Activated T-helper 2 cell treated with anti-CD3 and anti-CD28 coated beads, Interferon-gamma antibody, Interleukin-2, Interleukin-4, amounts not matched to agents 10 μg/mL and 5 μg/mL and 100 μg/mL, durations not matched to agents 14 hours and 24 hours and 36 hours (primary cell): ENCODE data around the gene VRK2. TPM values are rescaled to one million over a fixed set of nuclear protein-coding genes. Genes with fewer than 3 reads are reported as not detected.
"Not testable (repeated sequence)": the region's sequence is repeated elsewhere in the genome, so short reads cannot be mapped to it uniquely, and the experiment has no call there.

Experiments
- DNase-seq: peaks from one replicate; pipeline ENCODE4 v3.0.0; 2021; ENCODE audit warnings: low spot score
- H3K27ac Mint-ChIP-seq: one replicate; pipeline ENCODE4 v1.8.0; 2021; ENCODE audit warnings: mixed read lengths
- H3K27me3 Mint-ChIP-seq: one replicate; pipeline ENCODE4 v1.8.0; 2021; ENCODE audit warnings: low read depth, mixed read lengths
- H3K36me3 Mint-ChIP-seq: one replicate; pipeline ENCODE4 v1.8.0; 2021; ENCODE audit warnings: low read depth, mixed read lengths
- H3K4me1 Mint-ChIP-seq: one replicate; pipeline ENCODE4 v1.8.0; 2021; ENCODE audit warnings: low read depth, mixed read lengths
- H3K4me3 Mint-ChIP-seq: one replicate; pipeline ENCODE4 v1.8.0; 2021; ENCODE audit warnings: low read depth, mild to moderate bottlenecking, moderate library complexity, mixed read lengths
- H3K9me3 Mint-ChIP-seq: one replicate; pipeline ENCODE4 v1.8.0; 2021; ENCODE audit warnings: mixed read lengths
- intact Hi-C: fragments of 100-400 bp; cut with micrococcal nuclease; formaldehyde crosslinking; loops from one replicate; pipeline ENCODE4 v1.15.1; 2023
- total RNA-seq: library from RNA; stranded (reverse); gene quantifications from 2 replicates; pipeline ENCODE4 v1.2.3, GENCODE V29; 2022

The VRK2 gene
- total RNA-seq, 1 donor from 2014 or later: 22.4 TPM

- no peaks in the 10 kb centered on the region for H3K36me3 Mint-ChIP-seq
These were observed 83.6 kb downstream of the VRK2 start for GRCh38 chr2:58130238-58130637.

DNA sequence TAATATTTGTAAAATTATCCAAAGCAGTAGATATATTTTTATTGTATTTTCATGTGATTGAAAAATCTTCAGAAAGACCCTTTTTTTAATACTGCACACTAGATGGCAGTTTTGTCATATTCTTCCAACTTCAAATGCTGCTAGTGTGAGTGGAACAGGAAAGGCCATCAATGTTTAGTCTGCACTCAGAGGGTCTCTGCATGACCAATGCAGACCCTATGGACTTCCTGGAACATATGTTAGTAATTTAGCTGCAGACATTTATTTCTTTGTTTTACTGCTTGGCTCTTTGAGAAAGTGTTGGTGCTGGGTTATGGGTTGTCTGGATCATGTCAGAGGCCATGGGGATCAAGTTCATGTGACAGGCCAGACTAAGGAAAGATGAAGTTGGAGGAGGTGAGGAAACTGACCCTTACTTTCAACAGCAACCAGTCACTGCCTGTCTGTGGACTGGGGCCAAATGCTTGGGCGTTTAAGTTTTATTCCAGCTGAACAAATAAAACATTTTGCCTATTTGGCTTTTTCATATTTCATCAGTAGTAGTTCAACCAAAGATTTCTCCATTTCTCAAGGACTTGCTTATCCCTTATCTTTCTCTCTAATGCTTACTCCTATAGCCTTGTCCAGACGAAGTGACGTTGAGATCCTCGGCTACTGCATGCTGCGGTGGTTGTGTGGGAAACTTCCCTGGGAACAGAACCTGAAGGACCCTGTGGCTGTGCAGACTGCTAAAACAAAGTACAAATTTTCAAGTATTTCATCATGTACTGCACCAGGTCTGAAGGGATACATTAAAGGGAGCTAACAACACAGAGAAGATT lies 84.8 kb downstream of the VRK2 start:
- DNase-seq: no peak
- Mint-ChIP-seq H3K9me3 (no peaks in the 10 kb centered on the region), H3K36me3 (no peaks in the 10 kb centered on the region), H3K27me3 (no peaks in the 10 kb centered on the region), H3K4me3 (no peak overlapping the region), H3K27ac (no peak overlapping the region), H3K4me1 (no peaks in the 10 kb centered on the region)
- intact Hi-C loops: no loop called here

More at GRCh38 chr2:58130238-58130637, 83.6 kb downstream of the VRK2 start:
- no peaks in the 10 kb centered on the region for H3K9me3 Mint-ChIP-seq
- H3K4me1 Mint-ChIP-seq: no peaks in the 10 kb centered on the region
- intact Hi-C loops: no loop called here
- no peak overlapping the region for H3K27ac Mint-ChIP-seq
- H3K27me3 Mint-ChIP-seq: no peaks in the 10 kb centered on the region
- H3K4me3 Mint-ChIP-seq: no peak overlapping the region
- no peak for DNase-seq

- no peak overlapping the region for H3K27ac Mint-ChIP-seq
These were observed 86.8 kb downstream of the VRK2 start for GRCh38 chr2:58133395-58133794.

GRCh38 chr2:58135861-58136260 lies 89.3 kb downstream of the VRK2 start:
- Mint-ChIP-seq H3K27ac (no peak overlapping the region), H3K4me3 (no peak overlapping the region), H3K4me1 (no peaks in the 10 kb centered on the region), H3K9me3 (no peaks in the 10 kb centered on the region), H3K36me3 (no peaks in the 10 kb centered on the region), H3K27me3 (no peaks in the 10 kb centered on the region)
- DNase-seq: no peak
- intact Hi-C loops: no loop called here

More at GRCh38 chr2:58133395-58133794, 86.8 kb downstream of the VRK2 start:
- Mint-ChIP-seq H3K9me3 (no peaks in the 10 kb centered on the region), H3K27me3 (no peaks in the 10 kb centered on the region), H3K36me3 (no peaks in the 10 kb centered on the region), H3K4me3 (no peak overlapping the region), H3K4me1 (no peaks in the 10 kb centered on the region)
- no peak for DNase-seq
- intact Hi-C loops: no loop called here

DNA sequence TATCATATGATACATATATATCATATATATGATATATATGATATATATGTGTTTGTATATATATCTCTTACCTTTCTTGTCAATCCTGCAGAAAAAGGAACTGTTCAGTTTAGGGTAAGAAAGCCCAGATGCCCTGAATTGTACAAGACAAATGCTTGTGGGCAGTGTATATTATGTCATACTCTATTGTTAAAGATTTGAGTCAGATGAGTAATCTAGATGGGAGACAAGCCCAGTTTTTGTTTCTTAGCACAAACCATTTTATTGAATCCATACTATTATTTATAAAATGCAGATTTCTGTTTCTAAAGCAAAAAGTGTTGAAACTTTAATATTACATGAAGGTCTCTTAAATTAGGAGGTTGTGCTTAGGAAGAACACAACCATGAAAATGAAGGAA lies 90.6 kb downstream of the VRK2 start:
- no peak for DNase-seq
- H3K9me3 Mint-ChIP-seq: no peaks in the 10 kb centered on the region
- H3K27ac Mint-ChIP-seq: no peak overlapping the region
- intact Hi-C loops: no loop called here
- H3K36me3 Mint-ChIP-seq: no peaks in the 10 kb centered on the region
- H3K4me3 Mint-ChIP-seq: no peak overlapping the region
- H3K27me3 Mint-ChIP-seq: no peaks in the 10 kb centered on the region
- no peaks in the 10 kb centered on the region for H3K4me1 Mint-ChIP-seq

GRCh38 chr2:58137856-58138255 lies 91.2 kb downstream of the VRK2 start:
- H3K27me3 Mint-ChIP-seq: no peaks in the 10 kb centered on the region
- H3K9me3 Mint-ChIP-seq: no peaks in the 10 kb centered on the region
- intact Hi-C loops: no loop called here
- H3K4me3 Mint-ChIP-seq: no peak overlapping the region
- H3K4me1 Mint-ChIP-seq: no peaks in the 10 kb centered on the region
- no peaks in the 10 kb centered on the region for H3K36me3 Mint-ChIP-seq
- H3K27ac Mint-ChIP-seq: no peak overlapping the region
- DNase-seq: no peak

DNA sequence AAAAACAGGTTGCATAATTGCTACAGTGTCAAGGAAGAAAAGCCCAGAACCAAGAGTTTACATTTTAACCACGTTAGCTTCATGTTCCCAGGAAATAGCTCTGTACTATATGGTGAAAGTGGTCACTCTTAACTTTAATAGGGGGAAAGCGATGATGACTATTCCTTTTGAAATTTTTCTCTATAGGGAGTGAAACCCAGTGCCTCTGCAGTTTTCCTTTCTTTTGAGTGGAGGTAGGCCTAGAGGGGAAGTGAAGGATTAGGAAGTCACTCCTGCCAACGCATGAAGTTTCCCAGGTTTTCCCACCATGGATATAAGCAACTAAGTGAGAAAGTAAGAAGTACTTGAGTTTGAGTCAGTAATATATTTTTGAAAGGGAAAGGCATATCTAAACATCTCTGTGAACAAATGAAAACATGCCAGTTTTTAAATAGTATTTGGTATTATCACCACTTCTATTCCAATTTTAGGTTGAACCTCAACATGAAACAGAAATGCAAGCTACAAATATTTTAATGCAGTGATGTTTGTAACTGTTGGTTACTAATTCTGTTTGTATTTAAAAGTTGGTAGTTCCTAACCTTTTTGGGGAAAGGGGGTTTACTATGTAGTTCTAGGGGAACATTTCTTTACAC lies 91.9 kb downstream of the VRK2 start:
- intact Hi-C loops: no loop called here
- Mint-ChIP-seq H3K27me3 (no peaks in the 10 kb centered on the region), H3K27ac (no peak overlapping the region), H3K4me1 (no peaks in the 10 kb centered on the region), H3K9me3 (no peaks in the 10 kb centered on the region), H3K36me3 (no peaks in the 10 kb centered on the region), H3K4me3 (no peak overlapping the region)
- no peak for DNase-seq

DNA sequence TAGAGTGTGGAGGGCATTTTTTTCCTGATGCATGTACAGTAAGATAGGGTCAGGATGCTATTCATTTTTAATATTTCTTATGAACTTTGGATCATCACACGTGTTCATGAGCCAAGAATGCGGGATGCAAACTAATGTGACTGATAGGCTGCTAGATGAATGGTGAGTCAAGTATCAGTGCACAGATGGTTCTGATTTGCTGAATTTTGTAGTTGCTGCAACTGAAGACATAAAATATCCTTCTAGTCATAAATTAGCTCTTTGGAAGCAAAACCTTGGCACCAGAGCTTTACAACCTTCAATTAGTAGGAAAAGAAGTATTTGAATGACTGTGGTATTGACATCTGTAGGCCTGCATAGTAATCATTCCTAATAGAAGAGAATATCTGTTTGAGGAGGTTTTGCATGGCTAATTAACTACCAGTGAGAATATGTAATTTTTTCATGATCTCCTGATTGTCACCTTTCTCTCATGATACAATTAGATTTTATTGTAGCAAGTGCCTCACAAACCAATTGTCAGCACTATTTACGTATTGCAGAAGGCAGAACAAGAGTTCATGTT lies 94.0 kb downstream of the VRK2 start:
- no peaks in the 10 kb centered on the region for H3K9me3 Mint-ChIP-seq
- intact Hi-C loops: no loop called here

DNA sequence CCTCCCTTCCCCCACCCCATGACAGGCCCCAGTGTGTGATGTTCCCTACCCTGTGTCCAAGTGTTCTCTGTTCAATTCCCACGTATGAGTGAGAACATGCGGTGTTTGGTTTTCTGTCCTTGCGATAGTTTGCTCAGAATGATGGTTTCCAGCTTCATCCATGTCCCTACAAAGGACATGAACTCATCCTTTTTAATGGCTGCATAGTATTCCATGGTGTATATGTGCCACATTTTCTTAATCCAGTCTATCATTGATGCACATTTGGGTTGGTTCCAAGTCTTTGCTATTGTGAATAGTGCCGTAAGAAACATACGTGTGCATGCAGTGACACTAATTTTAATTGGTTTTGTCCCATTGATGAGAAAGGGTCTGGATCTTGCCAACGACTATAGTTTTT lies 99.2 kb downstream of the VRK2 start:
- peaks cover 26% of the 10 kb centered on the region for H3K36me3 Mint-ChIP-seq
- not testable (repeated sequence) for H3K27me3 Mint-ChIP-seq, DNase-seq, H3K9me3 Mint-ChIP-seq, H3K4me1 Mint-ChIP-seq, H3K4me3 Mint-ChIP-seq, H3K27ac Mint-ChIP-seq
- intact Hi-C loops: loop anchor here (2.0 kb wide), 1 partner anchor 99 kb away; the partner anchor contains the start of gene VRK2

More for the DNA sequence above, 94.0 kb downstream of the VRK2 start:
- H3K27ac Mint-ChIP-seq: no peak overlapping the region
- H3K36me3 Mint-ChIP-seq: peaks cover 4% of the 10 kb centered on the region
- no peaks in the 10 kb centered on the region for H3K4me1 Mint-ChIP-seq
- H3K4me3 Mint-ChIP-seq: no peak overlapping the region
- no peak for DNase-seq
- H3K27me3 Mint-ChIP-seq: no peaks in the 10 kb centered on the region

DNA sequence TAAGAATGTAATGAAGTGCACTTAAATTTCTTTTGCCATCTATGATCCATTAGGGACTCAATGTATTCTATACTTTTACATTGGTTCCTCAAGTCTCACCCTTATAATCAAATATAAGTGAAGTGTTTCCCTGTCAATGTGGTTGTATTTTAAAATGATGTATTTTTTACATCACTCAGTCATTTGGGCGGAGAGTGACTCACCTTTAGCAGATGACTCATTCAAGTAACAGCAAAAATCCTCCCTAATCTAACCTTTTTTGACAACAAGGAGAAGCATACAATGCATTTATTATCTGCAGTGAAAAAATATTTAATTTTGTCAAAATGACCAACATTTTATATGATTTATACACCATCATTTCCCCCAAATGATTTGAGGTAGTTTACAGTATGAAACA lies 100.1 kb downstream of the VRK2 start:
- peaks cover 26% of the 10 kb centered on the region for H3K36me3 Mint-ChIP-seq
- no peak overlapping the region for H3K27ac Mint-ChIP-seq
- H3K4me3 Mint-ChIP-seq: no peak overlapping the region
- H3K9me3 Mint-ChIP-seq: no peaks in the 10 kb centered on the region
- no peak for DNase-seq
- H3K4me1 Mint-ChIP-seq: peaks cover 5% of the 10 kb centered on the region
- intact Hi-C loops: loop anchor here (2.0 kb wide), 1 partner anchor 100 kb away; the partner anchor contains the start of gene VRK2
- no peaks in the 10 kb centered on the region for H3K27me3 Mint-ChIP-seq

DNA sequence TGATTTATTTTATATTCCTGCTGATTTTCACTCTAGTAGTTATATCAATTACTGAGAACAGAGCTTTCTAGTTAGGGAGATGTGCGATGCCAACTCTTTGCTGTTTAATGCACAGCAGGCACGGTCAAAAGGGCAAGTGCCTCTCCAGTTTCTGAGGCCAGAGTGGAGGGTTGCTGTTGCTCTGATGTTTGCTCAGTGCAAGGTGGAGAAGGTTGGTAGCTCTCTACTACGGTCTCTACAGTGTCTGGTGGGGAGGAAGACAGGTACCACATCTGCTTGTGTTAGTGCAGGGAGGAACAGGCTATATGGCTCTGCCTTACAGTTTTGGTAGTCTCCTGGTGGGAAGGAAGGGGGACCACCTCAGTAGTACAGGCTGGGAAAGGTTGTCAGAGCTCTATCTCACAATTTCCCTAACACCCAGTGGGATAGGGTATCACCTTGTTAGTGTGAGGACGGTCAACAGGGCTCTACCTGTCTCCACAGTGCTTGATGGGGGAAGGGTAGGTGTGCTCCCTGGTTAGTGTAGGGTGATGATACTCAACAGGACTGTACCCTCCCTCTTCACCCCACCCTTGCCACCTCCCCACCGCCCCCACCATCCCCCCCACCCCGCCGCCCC lies 108.7 kb downstream of the VRK2 start:
- H3K4me3 Mint-ChIP-seq: no peak overlapping the region
- no peaks in the 10 kb centered on the region for H3K27me3 Mint-ChIP-seq
- intact Hi-C loops: no loop called here
- no peaks in the 10 kb centered on the region for H3K4me1 Mint-ChIP-seq
- no peak for DNase-seq
- H3K9me3 Mint-ChIP-seq: no peaks in the 10 kb centered on the region
- no peak overlapping the region for H3K27ac Mint-ChIP-seq
- H3K36me3 Mint-ChIP-seq: peaks cover 26% of the 10 kb centered on the region

DNA sequence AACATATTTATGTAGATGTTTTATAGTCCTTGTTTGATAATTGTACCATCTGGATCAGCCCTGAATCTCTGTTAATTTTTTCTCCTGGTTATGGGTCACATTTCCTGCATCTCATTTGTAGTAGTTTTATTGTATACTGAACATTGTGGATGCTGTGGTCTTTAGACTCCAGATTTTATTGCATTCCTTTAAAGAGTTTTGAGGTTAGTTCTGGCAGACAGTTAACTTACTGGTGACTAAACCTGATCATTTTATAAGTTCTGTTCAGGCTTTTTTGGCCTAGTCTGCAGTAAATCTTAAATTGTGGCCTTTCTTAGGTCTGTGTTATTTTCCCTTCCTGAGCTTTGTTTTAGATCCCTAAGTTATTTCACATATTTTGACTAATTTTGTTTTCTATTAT lies 110.2 kb downstream of the VRK2 start:
- Mint-ChIP-seq H3K27ac (no peak overlapping the region), H3K9me3 (no peaks in the 10 kb centered on the region), H3K4me1 (no peaks in the 10 kb centered on the region), H3K36me3 (peaks cover 37% of the 10 kb centered on the region), H3K27me3 (no peaks in the 10 kb centered on the region), H3K4me3 (no peak overlapping the region)
- intact Hi-C loops: no loop called here
- no peak for DNase-seq

DNA sequence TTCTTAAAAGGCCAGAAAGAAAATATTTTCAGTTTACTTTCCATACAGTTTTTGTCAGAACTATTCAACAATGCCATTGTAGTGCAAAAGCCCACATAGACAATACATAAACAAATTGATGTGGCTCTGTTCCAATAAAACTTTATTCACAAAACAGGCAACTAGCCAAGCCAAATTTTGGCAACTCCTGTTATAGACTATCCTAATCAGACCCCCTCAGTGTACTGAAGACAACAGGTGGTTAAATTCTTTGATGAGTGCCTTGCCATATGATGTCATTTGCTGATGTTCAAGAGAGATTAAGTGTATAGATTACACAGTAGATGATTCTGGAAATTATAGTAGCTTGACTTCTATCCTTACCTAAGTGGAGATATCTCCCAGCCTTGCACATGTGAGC lies 111.1 kb downstream of the VRK2 start:
- no peak overlapping the region for H3K4me3 Mint-ChIP-seq
- intact Hi-C loops: no loop called here
- H3K4me1 Mint-ChIP-seq: no peaks in the 10 kb centered on the region
- H3K27ac Mint-ChIP-seq: no peak overlapping the region
- H3K9me3 Mint-ChIP-seq: no peaks in the 10 kb centered on the region
- H3K36me3 Mint-ChIP-seq: peaks cover 37% of the 10 kb centered on the region
- no peaks in the 10 kb centered on the region for H3K27me3 Mint-ChIP-seq
- no peak for DNase-seq
